Measurements from ENCODE around the gene LDHD. TPM values are rescaled to one million over a fixed set of nuclear protein-coding genes. Genes with fewer than 3 reads are reported as not detected.

The LDHD gene
- total and polyA plus RNA-seq, 2 of the 13 experiments (the other 11 are each of a cell fraction or from before 2014, with no cell fraction given): 9.1 to 9.8 TPM

DNA sequence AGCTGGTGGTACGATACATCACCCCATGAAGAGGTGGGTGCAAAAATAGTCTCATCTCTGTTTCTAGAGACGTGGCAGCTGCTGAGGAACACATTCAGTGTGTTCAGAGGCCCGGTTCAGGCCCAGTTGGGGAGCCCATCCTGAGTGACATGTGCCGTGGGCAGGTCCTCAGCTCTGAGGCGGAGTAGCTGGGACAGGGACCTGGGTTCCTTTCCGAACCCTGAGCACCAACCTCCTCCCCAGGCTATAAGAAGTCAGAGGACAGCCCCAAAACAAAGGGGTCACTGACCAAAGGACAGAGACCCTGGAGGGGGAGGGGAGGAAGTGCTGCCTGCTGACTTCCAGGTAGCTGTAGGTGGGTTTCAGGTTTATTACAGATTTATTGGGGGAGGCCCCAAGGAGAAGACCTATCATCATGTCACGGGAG lies 5.1 kb downstream of the LDHD start (continued):
- no peak for TF ChIP-seq ZNF569 (CRISPR knock-in tag; IDR thresholded peaks at IDR 0.05; ENCODE audit: borderline replicate concordance)
- TF ChIP-seq KDM5A (IDR thresholded peaks at IDR 0.05; ENCODE audit: borderline replicate concordance, low read length): no peak
- TF ChIP-seq SIN3A (IDR thresholded peaks at IDR 0.05; ENCODE audit: borderline replicate concordance, low read depth, low read length): 0 out of 2 replicates have a peak, but pooled peaks have one; percentile 34
- TF ChIP-seq ZNF3 (CRISPR knock-in tag; IDR thresholded peaks at IDR 0.05): no peak
- TF ChIP-seq, protein P1, sequence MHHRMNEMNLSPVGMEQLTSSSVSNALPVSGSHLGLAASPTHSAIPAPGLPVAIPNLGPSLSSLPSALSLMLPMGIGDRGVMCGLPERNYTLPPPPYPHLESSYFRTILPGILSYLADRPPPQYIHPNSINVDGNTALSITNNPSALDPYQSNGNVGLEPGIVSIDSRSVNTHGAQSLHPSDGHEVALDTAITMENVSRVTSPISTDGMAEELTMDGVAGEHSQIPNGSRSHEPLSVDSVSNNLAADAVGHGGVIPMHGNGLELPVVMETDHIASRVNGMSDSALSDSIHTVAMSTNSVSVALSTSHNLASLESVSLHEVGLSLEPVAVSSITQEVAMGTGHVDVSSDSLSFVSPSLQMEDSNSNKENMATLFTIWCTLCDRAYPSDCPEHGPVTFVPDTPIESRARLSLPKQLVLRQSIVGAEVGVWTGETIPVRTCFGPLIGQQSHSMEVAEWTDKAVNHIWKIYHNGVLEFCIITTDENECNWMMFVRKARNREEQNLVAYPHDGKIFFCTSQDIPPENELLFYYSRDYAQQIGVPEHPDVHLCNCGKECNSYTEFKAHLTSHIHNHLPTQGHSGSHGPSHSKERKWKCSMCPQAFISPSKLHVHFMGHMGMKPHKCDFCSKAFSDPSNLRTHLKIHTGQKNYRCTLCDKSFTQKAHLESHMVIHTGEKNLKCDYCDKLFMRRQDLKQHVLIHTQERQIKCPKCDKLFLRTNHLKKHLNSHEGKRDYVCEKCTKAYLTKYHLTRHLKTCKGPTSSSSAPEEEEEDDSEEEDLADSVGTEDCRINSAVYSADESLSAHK (CRISPR knock-in tag; IDR thresholded peaks at IDR 0.05; ENCODE audit: borderline replicate concordance): no peak
- no peak for TF ChIP-seq PCBP2 (optimal IDR thresholded peaks at IDR 0.05; ENCODE audit: low read depth, low read length, poor library complexity, severe bottlenecking)
- no peak for TF ChIP-seq KDM6A (CRISPR knock-in tag; IDR thresholded peaks at IDR 0.05; ENCODE audit: low read depth)
- no peak; the same call in 1 of the 2 replicates for TF ChIP-seq BRD4 (CRISPR knock-in tag; IDR thresholded peaks at IDR 0.05)
- no peak for TF ChIP-seq CHD4 (IDR thresholded peaks at IDR 0.05; ENCODE audit: borderline replicate concordance, low read length)
- TF ChIP-seq, protein P2, sequence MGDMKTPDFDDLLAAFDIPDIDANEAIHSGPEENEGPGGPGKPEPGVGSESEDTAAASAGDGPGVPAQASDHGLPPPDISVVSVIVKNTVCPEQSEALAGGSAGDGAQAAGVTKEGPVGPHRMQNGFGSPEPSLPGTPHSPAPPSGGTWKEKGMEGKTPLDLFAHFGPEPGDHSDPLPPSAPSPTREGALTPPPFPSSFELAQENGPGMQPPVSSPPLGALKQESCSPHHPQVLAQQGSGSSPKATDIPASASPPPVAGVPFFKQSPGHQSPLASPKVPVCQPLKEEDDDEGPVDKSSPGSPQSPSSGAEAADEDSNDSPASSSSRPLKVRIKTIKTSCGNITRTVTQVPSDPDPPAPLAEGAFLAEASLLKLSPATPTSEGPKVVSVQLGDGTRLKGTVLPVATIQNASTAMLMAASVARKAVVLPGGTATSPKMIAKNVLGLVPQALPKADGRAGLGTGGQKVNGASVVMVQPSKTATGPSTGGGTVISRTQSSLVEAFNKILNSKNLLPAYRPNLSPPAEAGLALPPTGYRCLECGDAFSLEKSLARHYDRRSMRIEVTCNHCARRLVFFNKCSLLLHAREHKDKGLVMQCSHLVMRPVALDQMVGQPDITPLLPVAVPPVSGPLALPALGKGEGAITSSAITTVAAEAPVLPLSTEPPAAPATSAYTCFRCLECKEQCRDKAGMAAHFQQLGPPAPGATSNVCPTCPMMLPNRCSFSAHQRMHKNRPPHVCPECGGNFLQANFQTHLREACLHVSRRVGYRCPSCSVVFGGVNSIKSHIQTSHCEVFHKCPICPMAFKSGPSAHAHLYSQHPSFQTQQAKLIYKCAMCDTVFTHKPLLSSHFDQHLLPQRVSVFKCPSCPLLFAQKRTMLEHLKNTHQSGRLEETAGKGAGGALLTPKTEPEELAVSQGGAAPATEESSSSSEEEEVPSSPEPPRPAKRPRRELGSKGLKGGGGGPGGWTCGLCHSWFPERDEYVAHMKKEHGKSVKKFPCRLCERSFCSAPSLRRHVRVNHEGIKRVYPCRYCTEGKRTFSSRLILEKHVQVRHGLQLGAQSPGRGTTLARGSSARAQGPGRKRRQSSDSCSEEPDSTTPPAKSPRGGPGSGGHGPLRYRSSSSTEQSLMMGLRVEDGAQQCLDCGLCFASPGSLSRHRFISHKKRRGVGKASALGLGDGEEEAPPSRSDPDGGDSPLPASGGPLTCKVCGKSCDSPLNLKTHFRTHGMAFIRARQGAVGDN (CRISPR knock-in tag; IDR thresholded peaks at IDR 0.05): peak; percentile 28; the same call in 1 of the 2 replicates
- TF ChIP-seq, protein P3, sequence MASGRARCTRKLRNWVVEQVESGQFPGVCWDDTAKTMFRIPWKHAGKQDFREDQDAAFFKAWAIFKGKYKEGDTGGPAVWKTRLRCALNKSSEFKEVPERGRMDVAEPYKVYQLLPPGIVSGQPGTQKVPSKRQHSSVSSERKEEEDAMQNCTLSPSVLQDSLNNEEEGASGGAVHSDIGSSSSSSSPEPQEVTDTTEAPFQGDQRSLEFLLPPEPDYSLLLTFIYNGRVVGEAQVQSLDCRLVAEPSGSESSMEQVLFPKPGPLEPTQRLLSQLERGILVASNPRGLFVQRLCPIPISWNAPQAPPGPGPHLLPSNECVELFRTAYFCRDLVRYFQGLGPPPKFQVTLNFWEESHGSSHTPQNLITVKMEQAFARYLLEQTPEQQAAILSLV (CRISPR knock-in tag; IDR thresholded peaks at IDR 0.05; ENCODE audit: borderline replicate concordance): no peak
- TF ChIP-seq SMYD3 (CRISPR knock-in tag; IDR thresholded peaks at IDR 0.05): no peak
- no peak for TF ChIP-seq SIX1 (CRISPR knock-in tag; IDR thresholded peaks at IDR 0.05; ENCODE audit: borderline replicate concordance)
- no peak for TF ChIP-seq MAFK (conservative IDR thresholded peaks at IDR 0.05 in 1 of 2, IDR thresholded peaks at IDR 0.05 in 1 of 2; ENCODE audit: low read length in 2 of 2)
- TF ChIP-seq, protein P4, sequence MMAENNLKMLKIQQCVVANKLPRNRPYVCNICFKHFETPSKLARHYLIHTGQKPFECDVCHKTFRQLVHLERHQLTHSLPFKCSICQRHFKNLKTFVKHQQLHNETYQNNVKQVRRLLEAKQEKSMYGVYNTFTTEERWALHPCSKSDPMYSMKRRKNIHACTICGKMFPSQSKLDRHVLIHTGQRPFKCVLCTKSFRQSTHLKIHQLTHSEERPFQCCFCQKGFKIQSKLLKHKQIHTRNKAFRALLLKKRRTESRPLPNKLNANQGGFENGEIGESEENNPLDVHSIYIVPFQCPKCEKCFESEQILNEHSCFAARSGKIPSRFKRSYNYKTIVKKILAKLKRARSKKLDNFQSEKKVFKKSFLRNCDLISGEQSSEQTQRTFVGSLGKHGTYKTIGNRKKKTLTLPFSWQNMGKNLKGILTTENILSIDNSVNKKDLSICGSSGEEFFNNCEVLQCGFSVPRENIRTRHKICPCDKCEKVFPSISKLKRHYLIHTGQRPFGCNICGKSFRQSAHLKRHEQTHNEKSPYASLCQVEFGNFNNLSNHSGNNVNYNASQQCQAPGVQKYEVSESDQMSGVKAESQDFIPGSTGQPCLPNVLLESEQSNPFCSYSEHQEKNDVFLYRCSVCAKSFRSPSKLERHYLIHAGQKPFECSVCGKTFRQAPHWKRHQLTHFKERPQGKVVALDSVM (CRISPR knock-in tag; IDR thresholded peaks at IDR 0.05): peak; percentile 4; the same call in 1 of the 2 replicates
- no peak for TF ChIP-seq ZNF10 (CRISPR knock-in tag; IDR thresholded peaks at IDR 0.05; ENCODE audit: borderline replicate concordance, low read depth)
- 0 out of 2 replicates have a peak, but pooled peaks have one; percentile 11 for TF ChIP-seq ZNF747 (CRISPR knock-in tag; IDR thresholded peaks at IDR 0.05; ENCODE audit: borderline replicate concordance)
- TF ChIP-seq ARNTL (CRISPR knock-in tag; IDR thresholded peaks at IDR 0.05): peak; percentile 9; the same call in 1 of the 2 replicates
- TF ChIP-seq ZNF605 (CRISPR knock-in tag; IDR thresholded peaks at IDR 0.05): peak; percentile 81
